Mesothelial cell of epicardium (in vitro differentiated cells): Measurements from ENCODE around the gene SRC. TPM values are rescaled to one million over a fixed set of nuclear protein-coding genes. Genes with fewer than 3 reads are reported as not detected.

Experiments used
- DNase-seq, 2 experiments: peaks; one replicate each; pipeline ENCODE4 v3.0.0; 2021; ENCODE audit warnings: low spot score in 2 of 2; ENCODE audit not compliant: unreplicated experiment in 2 of 2
- H3K27ac Mint-ChIP-seq: 2 replicates; pipeline ENCODE4 v1.8.0; 2021; ENCODE audit warnings: mixed read lengths
- H3K27me3 Mint-ChIP-seq: 2 replicates; pipeline ENCODE4 v1.8.0; 2021; ENCODE audit warnings: low read depth, mixed read lengths
- H3K36me3 Mint-ChIP-seq: 2 replicates; pipeline ENCODE4 v1.8.0; 2021; ENCODE audit warnings: mixed read lengths
- H3K4me1 Mint-ChIP-seq: 2 replicates; pipeline ENCODE4 v1.8.0; 2021; ENCODE audit warnings: mixed read lengths
- H3K4me3 Mint-ChIP-seq: 2 replicates; pipeline ENCODE4 v1.8.0; 2021; ENCODE audit warnings: mild to moderate bottlenecking, moderate library complexity, mixed read lengths
- H3K9me3 Mint-ChIP-seq: 2 replicates; pipeline ENCODE4 v1.8.0; 2021; ENCODE audit warnings: mixed read lengths
- CTCF ChIP-seq: fragments of 200-600 bp; sonication (generic); IDR thresholded peaks from one replicate; pipeline ENCODE4 v1.5.0; 2021; ENCODE audit warnings: antibody characterized with exemption; ENCODE audit not compliant: unreplicated experiment
- total RNA-seq: library from RNA; stranded (reverse); gene quantifications from 3 replicates; pipeline ENCODE4 v1.2.1, GENCODE V29; 2021

The SRC gene
- total RNA-seq, 1 donor from 2014 or later = 85.2 TPM

GRCh38 chr20:37437676-37438075 is 91.7 kb downstream of the SRC start:
- H3K4me1 Mint-ChIP-seq = no peaks in the 10 kb centered on the region
- H3K36me3 Mint-ChIP-seq = no peaks in the 10 kb centered on the region
- H3K27me3 Mint-ChIP-seq = peaks cover 9% of the 10 kb centered on the region
- no peak overlapping the region for H3K27ac Mint-ChIP-seq
- H3K9me3 Mint-ChIP-seq = no peaks in the 10 kb centered on the region
- H3K4me3 Mint-ChIP-seq = no peak overlapping the region
- DNase-seq = no peak
- TF ChIP-seq CTCF = no peak

GRCh38 chr20:37438464-37439222 is 92.7 kb downstream of the SRC start:
- H3K36me3 Mint-ChIP-seq = no peaks in the 10 kb centered on the region
- no peak overlapping the region for H3K4me3 Mint-ChIP-seq
- peaks cover 9% of the 10 kb centered on the region for H3K27me3 Mint-ChIP-seq
- no peaks in the 10 kb centered on the region for H3K4me1 Mint-ChIP-seq
- TF ChIP-seq CTCF = no peak
- no peak for DNase-seq
- H3K9me3 Mint-ChIP-seq = no peaks in the 10 kb centered on the region
- H3K27ac Mint-ChIP-seq = no peak overlapping the region

- no peak for DNase-seq
- Mint-ChIP-seq H3K4me3 (no peak overlapping the region), H3K4me1 (no peaks in the 10 kb centered on the region), H3K36me3 (no peaks in the 10 kb centered on the region), H3K27me3 (peaks cover 9% of the 10 kb centered on the region), H3K27ac (no peak overlapping the region), H3K9me3 (no peaks in the 10 kb centered on the region)
- TF ChIP-seq CTCF = no peak
Observed at GRCh38 chr20:37439223-37439933, 93.4 kb downstream of the SRC start.

- Mint-ChIP-seq H3K4me1 (no peaks in the 10 kb centered on the region), H3K27me3 (peaks cover 9% of the 10 kb centered on the region)
Observed at GRCh38 chr20:37441023-37441422, 95.1 kb downstream of the SRC start.

GRCh38 chr20:37442547-37442946 is 96.6 kb downstream of the SRC start:
- Mint-ChIP-seq H3K4me1 (no peaks in the 10 kb centered on the region), H3K4me3 (no peak overlapping the region), H3K9me3 (no peaks in the 10 kb centered on the region), H3K27ac (no peak overlapping the region), H3K27me3 (peaks cover 21% of the 10 kb centered on the region), H3K36me3 (no peaks in the 10 kb centered on the region)
- TF ChIP-seq CTCF = no peak
- DNase-seq = no peak

More at GRCh38 chr20:37441023-37441422, 95.1 kb downstream of the SRC start:
- no peaks in the 10 kb centered on the region for H3K9me3 Mint-ChIP-seq
- H3K4me3 Mint-ChIP-seq = no peak overlapping the region
- no peak overlapping the region for H3K27ac Mint-ChIP-seq
- H3K36me3 Mint-ChIP-seq = no peaks in the 10 kb centered on the region
- no peak for TF ChIP-seq CTCF
- DNase-seq = no peak
